Large intestine (tissue), 3 donors: Measurements from ENCODE around the gene DLGAP4. TPM values are rescaled to one million over a fixed set of nuclear protein-coding genes. Genes with fewer than 3 reads are reported as not detected.

ENCODE experiments used
- DNase-seq, 2 donors: peaks; one replicate each; pipeline versions ENCODE4 v3.0.0 to v3.0.0-alpha.2; 2013
- H3K27ac ChIP-seq: one replicate; pipeline ENCODE4 v1.5.1; 2013; ENCODE audit warnings: low read length
- H3K27me3 ChIP-seq: 2 replicates; pipeline ENCODE4 v1.6.1; 2013; ENCODE audit warnings: low read length; ENCODE audit not compliant: control insufficient read depth, insufficient read depth
- H3K36me3 ChIP-seq: 2 replicates; pipeline ENCODE4 v1.6.1; 2013; ENCODE audit warnings: low read length; ENCODE audit not compliant: control insufficient read depth, insufficient read depth
- H3K4me1 ChIP-seq: one replicate; pipeline ENCODE4 v1.6.1; 2013; ENCODE audit warnings: low read length; ENCODE audit not compliant: control insufficient read depth, insufficient read depth
- H3K4me3 ChIP-seq: one replicate; pipeline ENCODE4 v1.5.1; 2013; ENCODE audit warnings: low read length
- H3K9me3 ChIP-seq: one replicate; pipeline ENCODE4 v1.6.1; 2013; ENCODE audit warnings: mild to moderate bottlenecking, low read depth, low read length, moderate library complexity; ENCODE audit not compliant: control insufficient read depth
- WGBS: methylation state at CpG from one replicate; pipeline ENCODE4 v1.1.5; 2013; ENCODE audit warnings: low lambda C conversion rate; ENCODE audit not compliant: insufficient coverage; 5-methylcytosine and 5-hydroxymethylcytosine counted together
- polyA plus RNA-seq: library from polyadenylated mRNA; unstranded; fragments of 120-200 nt; gene quantifications from one replicate; pipeline ENCODE4 v1.2.1, GENCODE V29; 2013

The DLGAP4 gene
- polyA plus RNA-seq, 1 donor, result 43.1 TPM

DNA sequence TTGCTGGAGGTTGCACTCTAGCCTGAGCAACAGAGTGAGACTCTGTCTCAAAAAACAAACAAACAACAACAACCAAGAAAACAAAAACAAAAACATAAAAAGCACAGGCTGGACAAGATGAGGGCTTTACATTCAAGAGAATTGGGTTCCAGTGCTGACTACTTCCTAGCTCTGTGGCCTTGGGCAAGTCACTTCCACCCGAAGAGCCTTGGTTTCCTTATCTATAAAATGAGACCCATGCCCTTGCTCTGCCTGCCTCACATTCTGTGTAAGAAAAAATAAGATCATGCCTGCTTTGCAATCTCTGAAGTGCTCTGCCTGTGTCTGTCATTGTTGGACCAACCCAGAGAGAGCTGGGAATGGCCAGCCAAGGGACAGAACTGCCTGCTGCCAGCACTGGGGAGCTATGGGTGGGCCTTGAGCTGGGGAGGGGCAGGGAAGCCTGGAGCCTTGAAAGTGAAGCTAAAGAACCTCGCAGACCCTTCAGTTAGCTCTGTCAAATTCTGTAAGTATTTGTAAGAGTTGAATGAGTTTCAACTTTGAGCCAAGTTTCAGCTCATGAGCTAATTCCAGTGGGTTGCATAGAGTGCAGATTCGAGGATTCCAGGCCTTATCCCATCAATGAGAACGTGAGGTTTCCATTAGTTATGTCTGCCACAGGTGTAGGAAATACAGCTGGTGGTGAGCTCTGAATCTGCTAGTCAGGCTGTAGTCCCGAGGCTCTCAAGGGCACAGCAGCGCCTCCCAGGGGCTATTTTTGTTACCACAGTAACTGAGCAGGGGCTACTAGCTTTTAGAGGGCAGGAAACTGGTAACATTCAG, 93.2 kb downstream of the DLGAP4 start:
- Histone ChIP-seq H3K9me3 (no peaks in the 10 kb centered on the region), H3K27me3 (peaks cover 14% of the 10 kb centered on the region), H3K27ac (no peak overlapping the region), H3K4me3 (no peak overlapping the region), H3K36me3 (no peaks in the 10 kb centered on the region), H3K4me1 (no peaks in the 10 kb centered on the region)
- peak in 1 of 2 donors; percentile 15 for DNase-seq
- WGBS, result no CpG with 5 or more reads among the region's 6 CpGs

- 86% methylated on average over 1 of the region's 7 CpGs for WGBS
- Histone ChIP-seq H3K9me3 (no peaks in the 10 kb centered on the region), H3K4me1 (no peaks in the 10 kb centered on the region), H3K36me3 (no peaks in the 10 kb centered on the region), H3K27ac (no peak overlapping the region), H3K4me3 (no peak overlapping the region), H3K27me3 (peaks cover 14% of the 10 kb centered on the region)
- DNase-seq, result no peak
Measured at GRCh38 chr20:36399969-36400545, 93.9 kb downstream of the DLGAP4 start.

- H3K4me1 ChIP-seq, result no peaks in the 10 kb centered on the region
- no peak for DNase-seq
- peaks cover 14% of the 10 kb centered on the region for H3K27me3 ChIP-seq
- H3K27ac ChIP-seq, result no peak overlapping the region
- no peaks in the 10 kb centered on the region for H3K36me3 ChIP-seq
- H3K9me3 ChIP-seq, result no peaks in the 10 kb centered on the region
- no CpG with 5 or more reads among the region's 18 CpGs for WGBS
- no peak overlapping the region for H3K4me3 ChIP-seq
Measured at GRCh38 chr20:36400909-36401735, 95.0 kb downstream of the DLGAP4 start.

DNA sequence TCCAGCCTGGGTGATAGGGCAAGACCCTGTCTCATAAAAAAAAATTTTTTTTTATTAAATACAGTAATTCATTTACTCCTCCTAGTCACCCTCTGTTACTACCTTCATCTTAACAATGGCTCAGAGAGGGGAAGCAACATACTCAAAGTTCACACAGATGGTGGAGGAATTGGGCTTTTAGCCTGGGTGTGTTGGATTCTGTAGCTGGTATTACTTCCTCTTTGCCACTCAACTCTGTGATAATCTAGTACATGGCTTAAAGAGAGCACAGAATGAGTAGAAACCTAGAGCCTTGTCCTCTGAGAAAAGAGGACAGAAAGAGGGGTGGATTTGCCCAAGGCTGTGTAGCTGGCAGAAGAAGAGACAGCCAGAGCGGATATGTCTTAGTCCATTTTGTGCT, 96.6 kb downstream of the DLGAP4 start:
- no peak overlapping the region for H3K27ac ChIP-seq
- H3K9me3 ChIP-seq, result no peaks in the 10 kb centered on the region

DNA sequence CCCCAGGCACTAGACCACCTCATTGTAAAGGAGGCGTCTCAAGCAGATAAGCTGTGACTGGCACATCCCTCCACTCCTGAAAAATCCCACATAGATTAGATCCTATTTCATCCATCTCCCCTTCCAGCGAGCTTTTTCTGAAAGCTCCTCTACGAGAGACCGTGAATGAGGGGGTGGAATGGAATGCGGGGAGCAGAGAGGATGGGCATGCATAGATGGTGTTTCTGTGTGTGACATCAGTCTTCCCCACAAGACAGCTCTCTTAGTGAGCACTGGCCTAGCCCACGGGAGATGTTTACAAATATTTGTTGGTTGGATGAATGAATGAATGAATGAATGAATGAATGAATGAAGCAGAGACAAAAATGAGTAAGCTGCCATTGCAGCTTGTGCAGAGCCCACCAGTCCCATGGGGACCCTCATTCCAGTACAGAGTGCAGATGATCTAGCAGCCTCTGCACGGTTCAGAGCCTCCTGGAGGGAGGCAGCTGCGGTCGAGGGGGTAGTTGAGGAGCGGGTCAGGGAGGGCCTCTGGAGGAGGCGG, 98.4 kb downstream of the DLGAP4 start:
- no peak overlapping the region for H3K4me3 ChIP-seq
- WGBS, result no CpG with 5 or more reads among the region's 11 CpGs

More for the DNA sequence above, 96.6 kb downstream of the DLGAP4 start:
- Histone ChIP-seq H3K4me1 (no peaks in the 10 kb centered on the region), H3K36me3 (no peaks in the 10 kb centered on the region), H3K27me3 (peaks cover 14% of the 10 kb centered on the region), H3K4me3 (no peak overlapping the region)
- no CpG with 5 or more reads among the region's 1 CpG for WGBS
- DNase-seq, result no peak

DNA sequence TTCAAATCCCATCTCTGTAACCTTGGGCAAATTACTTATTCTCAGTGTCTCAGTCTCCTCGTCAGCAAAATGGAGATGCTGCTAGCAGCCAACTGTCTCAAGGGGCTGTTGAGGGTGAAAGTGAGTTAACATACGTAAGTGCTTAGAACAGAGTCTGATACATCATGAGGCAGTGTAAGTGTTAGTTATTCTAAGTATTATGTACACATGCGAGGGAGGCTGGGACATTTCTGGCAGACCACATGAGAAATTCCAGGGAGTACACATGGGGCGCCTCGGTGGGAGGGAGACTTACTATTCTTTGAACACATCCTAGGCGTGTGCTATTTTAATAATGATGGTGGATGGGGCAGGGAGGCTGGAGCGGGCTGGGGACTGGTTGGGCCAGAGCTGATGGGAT, 99.1 kb downstream of the DLGAP4 start:
- Histone ChIP-seq H3K27ac (no peak overlapping the region), H3K36me3 (no peaks in the 10 kb centered on the region), H3K27me3 (peaks cover 12% of the 10 kb centered on the region), H3K9me3 (no peaks in the 10 kb centered on the region), H3K4me1 (no peaks in the 10 kb centered on the region), H3K4me3 (no peak overlapping the region)
- no peak for DNase-seq
- no CpG with 5 or more reads among the region's 7 CpGs for WGBS

More for the DNA sequence above, 98.4 kb downstream of the DLGAP4 start:
- H3K4me1 ChIP-seq, result no peaks in the 10 kb centered on the region
- H3K27ac ChIP-seq, result no peak overlapping the region
- no peaks in the 10 kb centered on the region for H3K36me3 ChIP-seq
- H3K27me3 ChIP-seq, result peaks cover 14% of the 10 kb centered on the region
- H3K9me3 ChIP-seq, result no peaks in the 10 kb centered on the region
- no peak for DNase-seq

- no peaks in the 10 kb centered on the region for H3K9me3 ChIP-seq
- DNase-seq, result no peak
- H3K4me3 ChIP-seq, result no peak overlapping the region
- peaks cover under 1% of the 10 kb centered on the region for H3K27me3 ChIP-seq
- WGBS, result no CpG with 5 or more reads among the region's 3 CpGs
- no peak overlapping the region for H3K27ac ChIP-seq
- H3K36me3 ChIP-seq, result no peaks in the 10 kb centered on the region
- H3K4me1 ChIP-seq, result no peaks in the 10 kb centered on the region
Measured at GRCh38 chr20:36407199-36407733, 101.1 kb downstream of the DLGAP4 start.

DNA sequence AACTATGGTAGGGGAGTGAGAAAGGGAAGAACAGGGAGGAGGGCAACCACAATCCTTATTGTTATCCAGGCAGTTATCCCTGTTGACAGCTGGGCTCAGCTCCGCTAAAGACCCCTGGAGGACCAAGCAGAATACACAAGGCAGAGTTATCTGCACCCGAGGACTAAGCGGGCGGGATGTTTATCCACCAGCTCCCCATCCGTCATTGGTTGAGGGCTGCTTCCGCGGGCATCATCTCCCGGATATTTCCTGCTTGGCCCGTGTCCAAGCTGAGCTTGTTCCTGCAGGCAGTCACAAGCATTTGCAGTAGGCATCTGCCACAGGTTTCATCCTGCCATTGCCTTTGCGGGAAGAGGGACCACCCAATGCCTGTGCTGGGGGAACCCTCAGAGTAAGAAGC, 102.1 kb downstream of the DLGAP4 start:
- DNase-seq, result peak; percentile 26 to 38
- WGBS, result no CpG with 5 or more reads among the region's 10 CpGs
- H3K27ac ChIP-seq, result no peak overlapping the region
- H3K36me3 ChIP-seq, result no peaks in the 10 kb centered on the region
- no peaks in the 10 kb centered on the region for H3K27me3 ChIP-seq
- no peaks in the 10 kb centered on the region for H3K4me1 ChIP-seq
- H3K9me3 ChIP-seq, result no peaks in the 10 kb centered on the region
- H3K4me3 ChIP-seq, result no peak overlapping the region

DNA sequence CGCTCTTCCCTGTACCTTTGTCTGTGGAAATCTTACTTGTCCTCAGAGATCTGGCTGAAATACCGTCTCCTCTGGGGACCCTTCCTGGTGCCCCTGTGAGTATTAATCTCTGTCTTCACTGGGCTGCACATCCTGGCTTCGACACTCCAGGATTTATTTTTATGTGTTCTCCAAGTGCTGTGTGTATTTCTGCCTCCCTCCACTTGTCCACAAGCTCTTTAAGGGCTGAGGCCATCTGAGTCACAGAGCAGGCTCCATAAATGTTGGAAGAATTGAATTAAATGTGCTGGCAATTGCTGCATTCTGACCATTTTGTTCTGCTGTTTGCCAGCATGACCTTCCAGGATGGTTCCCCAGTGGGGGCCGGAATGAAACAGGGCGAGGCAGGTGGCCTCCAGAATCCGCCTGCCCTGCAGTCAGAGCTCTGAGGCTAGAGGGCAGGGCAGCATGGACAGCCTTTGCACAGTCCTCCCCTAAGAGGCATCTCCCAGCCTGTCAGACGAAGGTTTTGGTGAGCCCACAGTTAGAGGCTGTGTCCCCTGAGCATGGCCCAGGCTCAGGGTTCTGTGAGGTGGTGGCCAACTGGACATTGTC, 105.8 kb downstream of the DLGAP4 start:
- H3K4me1 ChIP-seq, result no peaks in the 10 kb centered on the region
- no peaks in the 10 kb centered on the region for H3K27me3 ChIP-seq
- no peak overlapping the region for H3K4me3 ChIP-seq
- WGBS, result no CpG with 5 or more reads among the region's 7 CpGs
- no peak for DNase-seq
- H3K36me3 ChIP-seq, result no peaks in the 10 kb centered on the region
- no peaks in the 10 kb centered on the region for H3K9me3 ChIP-seq
- no peak overlapping the region for H3K27ac ChIP-seq
